Placental pericyte (primary cell): Measurements from ENCODE around the gene TNFAIP1. TPM values are rescaled to one million over a fixed set of nuclear protein-coding genes. Genes with fewer than 3 reads are reported as not detected.

Experiments used
- total RNA-seq: library from RNA; depleted of rRNA; stranded (reverse); fragments of >200 nt; gene quantifications from 2 replicates; pipeline ENCODE4 v1.2.3, GENCODE V29; 2012

Gene TNFAIP1, protein sequence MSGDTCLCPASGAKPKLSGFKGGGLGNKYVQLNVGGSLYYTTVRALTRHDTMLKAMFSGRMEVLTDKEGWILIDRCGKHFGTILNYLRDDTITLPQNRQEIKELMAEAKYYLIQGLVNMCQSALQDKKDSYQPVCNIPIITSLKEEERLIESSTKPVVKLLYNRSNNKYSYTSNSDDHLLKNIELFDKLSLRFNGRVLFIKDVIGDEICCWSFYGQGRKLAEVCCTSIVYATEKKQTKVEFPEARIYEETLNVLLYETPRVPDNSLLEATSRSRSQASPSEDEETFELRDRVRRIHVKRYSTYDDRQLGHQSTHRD
- 35.9 and 71.3 TPM in 2 replicates for total RNA-seq

DNA sequence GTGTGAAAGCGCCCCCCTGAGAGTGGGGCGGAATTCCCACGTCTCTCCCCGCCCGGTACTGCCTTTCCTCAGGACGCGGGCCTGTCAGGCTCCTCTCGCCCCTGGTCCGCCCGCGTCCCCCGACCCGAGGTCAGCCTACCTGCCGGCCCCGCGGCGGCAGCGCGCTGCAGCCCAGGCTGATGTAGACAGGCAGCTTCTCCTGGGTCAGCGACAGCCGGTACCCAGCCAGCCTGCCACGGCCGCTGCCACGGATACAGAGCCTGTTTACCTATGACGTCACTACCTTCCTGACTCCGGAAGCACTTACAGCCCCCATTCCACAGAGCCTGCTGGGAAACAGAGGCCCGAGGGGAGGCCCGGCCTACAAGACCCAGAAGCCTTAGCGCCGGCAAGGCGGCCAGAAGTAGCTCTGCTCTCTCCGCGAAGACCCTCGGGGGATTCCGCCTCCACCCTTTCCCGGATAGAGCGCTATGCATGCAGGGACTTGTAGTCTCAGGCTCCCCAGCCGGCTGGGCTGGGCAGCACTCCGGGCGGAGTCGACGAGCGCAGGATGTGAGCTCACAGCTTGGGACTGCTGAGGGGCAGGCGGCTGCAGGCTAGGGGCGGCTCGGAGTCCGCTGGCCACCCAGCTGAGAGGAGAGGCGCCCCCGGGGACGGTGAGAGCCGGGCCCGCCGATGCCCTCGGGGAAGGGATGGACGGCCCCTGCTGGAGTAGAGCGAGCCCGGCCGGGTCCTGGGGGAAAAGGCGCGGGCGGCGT is at the start of gene TNFAIP1, which contains the start of gene IFT20:
TSS of gene TNFAIP1 (plus strand) at position 561 of the 758 bp plus-strand sequence. CDS start 3,761 bp downstream, outside the sequence.
TSS of gene IFT20 (minus strand) at position 272 of the 758 bp plus-strand sequence. CDS start 3,487 bp downstream, outside the sequence.

DNA sequence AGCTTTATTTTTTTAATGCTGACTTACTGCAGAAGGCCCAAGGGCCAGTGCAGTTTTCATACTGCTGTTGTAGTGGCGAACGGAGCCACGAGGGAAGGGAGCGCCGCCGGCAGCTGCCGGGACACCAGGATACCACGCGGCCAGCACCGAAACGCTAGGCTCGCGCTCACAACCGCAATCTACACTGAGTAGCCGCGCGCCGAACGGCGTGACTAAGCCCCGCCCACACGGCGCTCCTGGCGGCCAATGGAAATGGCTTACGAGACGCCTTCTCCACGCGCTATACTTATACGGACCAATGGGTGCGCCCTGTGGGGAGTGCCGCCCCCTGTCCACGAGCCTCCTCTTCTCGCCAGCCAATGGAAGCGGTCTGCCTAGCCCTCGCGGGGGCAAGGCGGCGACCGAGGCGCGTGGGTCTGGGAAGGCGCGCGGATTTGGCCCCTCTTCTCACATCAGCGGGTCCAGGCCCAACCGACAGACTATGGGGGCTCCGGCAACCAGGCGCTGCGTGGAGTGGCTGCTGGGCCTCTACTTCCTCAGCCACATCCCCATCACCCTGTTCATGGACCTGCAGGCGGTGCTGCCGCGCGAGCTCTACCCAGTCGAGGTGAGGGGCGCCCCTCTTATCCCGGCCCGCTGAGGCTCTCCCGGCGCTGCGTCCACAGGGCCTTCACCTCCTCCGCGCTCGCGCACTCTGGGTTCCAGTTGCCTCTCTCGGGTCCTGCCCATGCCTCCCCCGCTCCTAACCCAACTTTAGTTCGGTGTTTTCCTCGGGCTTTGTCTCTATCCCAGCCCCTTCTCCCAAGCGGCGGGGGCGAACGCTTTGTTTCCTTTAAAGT is 16.6 kb upstream of the TNFAIP1 start, which contains the start of gene TMEM97:
TSS of gene TMEM97 (plus strand) at position 442 of the 839 bp plus-strand sequence. CDS start at position 482, 40 bp downstream.

DNA sequence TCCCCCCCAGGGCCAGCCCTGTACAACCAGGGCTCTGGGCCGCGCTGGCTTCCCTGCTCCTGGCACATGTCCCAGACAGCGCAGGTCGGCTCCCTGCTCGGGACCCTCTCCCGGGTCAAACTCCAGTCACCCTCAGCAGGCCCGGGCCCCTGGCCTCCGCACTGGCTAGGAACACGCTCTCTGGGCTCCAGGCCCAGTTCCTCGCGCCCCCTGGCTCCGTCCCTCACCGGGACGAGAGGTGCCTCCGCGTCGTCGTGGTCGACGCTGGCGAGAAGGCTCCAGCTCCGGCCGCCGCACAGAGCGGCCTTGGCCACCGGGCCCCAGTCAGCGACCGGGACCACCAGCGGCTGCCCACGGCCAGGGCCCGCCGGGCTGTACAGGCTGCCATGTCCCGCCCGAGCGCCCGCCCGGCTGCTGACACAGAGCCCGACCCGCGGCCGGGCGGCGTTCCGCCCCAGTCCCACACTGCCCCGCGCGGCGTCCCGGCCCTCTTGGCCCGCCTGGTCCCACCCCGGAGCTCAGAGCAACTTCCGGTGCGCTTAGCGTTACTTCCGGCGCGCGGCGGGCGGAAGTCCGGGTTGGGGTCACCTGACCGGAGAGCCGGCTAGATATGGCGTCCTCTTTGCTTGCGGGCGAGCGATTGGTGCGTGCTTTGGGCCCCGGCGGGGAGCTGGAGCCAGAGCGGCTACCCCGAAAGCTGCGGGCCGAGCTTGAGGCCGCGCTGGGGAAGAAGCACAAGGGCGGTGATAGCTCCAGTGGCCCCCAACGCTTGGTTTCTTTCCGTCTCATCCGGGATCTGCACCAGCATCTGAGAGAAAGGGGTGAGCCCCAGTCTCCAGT is 21.7 kb downstream of the TNFAIP1 start, which contains the start of gene POLDIP2:
TSS of gene POLDIP2 (minus strand) at position 467 of the 840 bp plus-strand sequence. CDS start at position 388, 79 bp downstream.

DNA sequence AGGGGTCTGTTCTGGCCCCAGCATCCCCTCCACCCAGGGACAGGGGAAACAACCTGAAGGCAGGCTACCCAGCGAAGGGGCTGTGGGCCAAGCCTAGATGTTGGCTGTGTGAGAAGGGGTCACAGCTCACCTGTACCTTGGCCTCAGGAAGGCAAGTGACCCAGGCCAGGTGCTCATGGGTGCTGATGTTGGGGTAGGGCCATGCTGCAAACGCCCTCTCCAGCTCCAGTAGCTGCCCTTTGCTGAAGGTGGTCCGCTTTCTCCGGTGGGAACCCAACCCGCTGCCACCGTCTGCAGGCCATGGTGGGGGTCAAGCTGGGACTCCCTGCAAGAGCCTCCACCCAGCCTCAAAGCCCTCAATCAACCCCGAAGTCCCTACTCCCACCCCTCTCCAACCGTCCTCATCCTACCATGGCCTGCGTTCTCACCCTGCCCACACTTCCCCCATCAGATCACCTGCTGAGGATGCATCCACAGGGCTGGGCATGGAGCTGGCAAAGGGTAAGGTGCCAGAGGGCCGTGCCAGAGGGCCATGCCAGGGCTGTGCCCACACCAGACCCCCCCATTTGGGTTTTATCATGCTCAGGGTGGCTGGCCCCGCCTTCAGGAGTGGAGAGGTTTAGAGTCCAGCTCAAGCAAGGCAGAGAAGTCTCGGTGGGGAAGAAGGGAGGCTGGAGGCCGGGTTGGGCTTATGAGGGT is 29.3 kb downstream of the TNFAIP1 start, which contains the start of gene SEBOX:
TSS of gene SEBOX (minus strand) at position 535 of the 699 bp plus-strand sequence. CDS start at position 487, 48 bp downstream.

DNA sequence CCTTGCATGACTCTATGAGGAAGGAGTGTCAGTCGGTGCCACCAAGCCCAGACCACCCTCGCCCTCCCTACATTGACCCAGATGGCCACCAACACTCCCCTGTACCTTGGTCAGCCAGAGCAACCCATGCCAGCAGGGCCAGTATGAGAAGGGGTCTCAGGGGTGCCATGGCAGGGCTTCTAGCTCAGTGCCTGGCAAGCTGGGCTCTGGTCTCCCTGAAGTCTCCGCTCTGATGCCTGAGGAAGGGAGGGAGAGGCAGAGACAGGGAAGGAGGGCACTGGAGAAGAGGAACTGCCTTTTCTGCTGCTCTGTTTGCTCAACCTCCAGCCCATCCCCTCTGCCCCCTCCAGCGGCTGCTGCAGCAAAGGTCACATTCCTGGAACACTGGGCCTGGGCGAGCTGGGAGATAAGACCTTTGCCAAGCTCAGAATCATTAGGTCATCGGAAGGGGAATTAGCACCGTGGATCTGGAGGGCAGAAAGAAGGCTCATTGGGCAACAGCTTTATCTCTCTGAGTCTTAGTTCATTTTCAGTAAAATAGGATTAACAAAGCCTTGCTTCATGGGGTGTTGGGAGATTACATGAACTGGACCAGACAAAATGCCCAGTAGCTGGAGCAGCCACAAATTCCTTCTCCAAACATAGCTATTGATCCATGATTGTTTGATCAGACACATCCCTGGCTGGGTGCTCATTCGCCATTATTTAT is 34.6 kb downstream of the TNFAIP1 start, which contains the start of gene VTN:
TSS of gene VTN (minus strand) at position 273 of the 709 bp plus-strand sequence. CDS start at position 169, 104 bp downstream.

DNA sequence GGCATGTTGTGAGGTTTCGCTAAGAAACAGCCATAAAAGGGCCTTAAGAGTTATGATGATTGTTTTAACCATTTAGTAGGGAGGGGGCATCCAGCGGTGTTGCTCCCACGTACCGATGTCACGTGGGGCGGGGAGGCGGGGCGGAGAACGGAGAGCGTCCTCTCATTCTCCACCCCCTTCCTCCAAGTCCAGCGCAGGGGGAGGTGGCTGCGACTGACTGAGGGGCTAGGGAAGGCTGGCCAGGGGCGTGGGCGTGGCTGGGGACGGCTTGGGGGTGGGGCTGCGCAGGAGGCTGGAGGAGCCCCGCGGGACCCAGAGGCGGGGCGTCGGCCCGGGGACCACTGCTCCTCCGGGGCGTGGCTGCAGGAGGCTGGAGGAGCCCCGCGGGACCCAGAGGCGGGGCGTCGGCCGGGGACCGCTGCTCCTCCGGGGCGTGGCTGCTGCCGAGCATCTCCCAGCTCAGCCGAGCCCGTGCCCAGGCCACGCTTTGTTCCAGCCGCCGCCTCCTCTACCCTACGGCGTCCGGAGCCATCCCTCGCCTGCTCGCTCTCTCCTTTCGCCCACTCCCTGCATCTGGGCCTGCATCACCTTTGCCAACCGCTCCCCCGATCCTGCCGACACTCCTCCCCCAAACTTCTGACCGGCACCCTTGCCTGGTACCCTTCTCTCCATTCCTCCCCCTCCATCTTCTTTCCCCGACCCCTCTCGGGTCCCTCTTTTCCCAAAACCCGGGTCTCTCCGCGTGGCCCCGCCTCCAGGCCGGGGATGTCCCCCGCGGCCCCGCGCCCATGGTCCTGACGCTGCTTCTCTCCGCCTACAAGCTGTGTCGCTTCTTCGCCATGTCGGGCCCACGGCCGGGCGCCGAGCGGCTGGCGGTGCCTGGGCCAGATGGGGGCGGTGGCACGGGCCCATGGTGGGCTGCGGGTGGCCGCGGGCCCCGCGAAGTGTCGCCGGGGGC is 36.0 kb downstream of the TNFAIP1 start, which contains the start of gene SARM1:
TSS of gene SARM1 (plus strand) at position 450 of the 958 bp plus-strand sequence. CDS start at position 789, 339 bp downstream.

Other genes with a start within 250 kb of the TNFAIP1 start
- 38.8 and 72.2 TPM in 2 replicates for gene TMEM97, start 16.6 kb upstream of the TNFAIP1 start, total RNA-seq
- 36.5 and 46.2 TPM in 2 replicates for gene IFT20, start 289 bp upstream of the TNFAIP1 start, total RNA-seq
- gene POLDIP2, start 21.8 kb downstream of the TNFAIP1 start, total RNA-seq = 81.8 and 115 TPM in 2 replicates
- not detected in 2 replicates for gene SEBOX, start 29.4 kb downstream of the TNFAIP1 start, total RNA-seq
- gene VTN, start 34.5 kb downstream of the TNFAIP1 start, total RNA-seq = 0.43 and 149 TPM in 2 replicates
- gene SARM1, start 35.9 kb downstream of the TNFAIP1 start, total RNA-seq = 13.3 and 23.9 TPM in 2 replicates
- gene SLC46A1, start 70.5 kb downstream of the TNFAIP1 start, total RNA-seq = 6.6 and 7.4 TPM in 2 replicates
- not detected in 2 replicates for gene SLC13A2, start 137.9 kb downstream of the TNFAIP1 start, total RNA-seq
- not detected in 2 replicates for gene FOXN1, start 170.6 kb downstream of the TNFAIP1 start, total RNA-seq
- gene UNC119, start 216.9 kb downstream of the TNFAIP1 start, total RNA-seq = 16.0 and 19.6 TPM in 2 replicates
- gene PIGS, start 235.8 kb downstream of the TNFAIP1 start, total RNA-seq = 40.2 and 44.0 TPM in 2 replicates
- 9.7 and 30.4 TPM in 2 replicates for gene ALDOC, start 241.1 kb downstream of the TNFAIP1 start, total RNA-seq